H1 (cell line): ENCODE data around the gene SKAP1. TPM values are rescaled to one million over a fixed set of nuclear protein-coding genes. Genes with fewer than 3 reads are reported as not detected.

Experiments
- CEBPB ChIP-seq: IDR thresholded peaks from 2 replicates; pipeline ENCODE4 v1.6.1; 2012; ENCODE audit warnings: low read depth, low read length
- GABPA ChIP-seq: IDR thresholded peaks from 2 replicates; pipeline ENCODE4 v1.6.1; 2011; ENCODE audit warnings: mild to moderate bottlenecking, low read length, moderate library complexity, borderline replicate concordance; ENCODE audit not compliant: insufficient read depth
- GTF2F1 ChIP-seq: IDR thresholded peaks from 2 replicates; pipeline ENCODE4 v1.6.1; 2012; ENCODE audit warnings: low read depth, low read length, improper control_type of control experiment, borderline replicate concordance
- KDM4A ChIP-seq: IDR thresholded peaks from one replicate; pipeline ENCODE4 v1.7.1; 2012; ENCODE audit warnings: low read depth, mild to moderate bottlenecking, moderate library complexity, low read length, inconsistent platforms; ENCODE audit not compliant: severe bottlenecking
- KDM5A ChIP-seq: fragments of 200-600 bp; IDR thresholded peaks from 2 replicates; pipeline ENCODE4 v1.7.1; 2012; ENCODE audit warnings: mild to moderate bottlenecking, low read length, inconsistent platforms, mixed read lengths
- polyA plus RNA-seq, 7 experiments: library from polyadenylated mRNA; depleted of rRNA in 3 of 7; stranded (reverse) in 5 of 7; unstranded in 2 of 7; fragments of >200 nt in 5 of 7; fragments of 200-250 nt in 2 of 7; gene quantifications; 1 replicate in 5 of 7; 2 replicates in 1 of 7; 4 replicates in 1 of 7; pipeline versions ENCODE4 v1.2.1 to v1.2.3, GENCODE V29; 2011 to 2013; ENCODE audit warnings: missing spikeins in 2 of 7, mixed read lengths in 2 of 7
- total RNA-seq: library from RNA; stranded (reverse); fragmentation: NEBNext Ultra II Directional; extraction: Animal tissue kit (Norgen Biotek cat#: 25700); gene quantifications from 2 replicates; pipeline ENCODE4 v1.2.1, GENCODE V29; 2021

The SKAP1 gene
- total and polyA plus RNA-seq, 2 of the 8 experiments (the other 6 are each of a cell fraction or from before 2014, with no cell fraction given): not detected

- TF ChIP-seq GABPA (no peak), KDM5A (no peak), CEBPB (no peak), KDM4A (no peak), GTF2F1 (no peak)
Measured at GRCh38 chr17:48307255-48307654, 122.8 kb downstream of the SKAP1 start (continued).
